A549 (cell line): ENCODE data around the gene JARID2. TPM values are rescaled to one million over a fixed set of nuclear protein-coding genes. Genes with fewer than 3 reads are reported as not detected.

Source experiments
- ATAC-seq, 2 experiments: fragments of 200-7000 bp in 1 of 2; fragments of >200 bp in 1 of 2; cut with Nextera tagmentation in 1 of 2; cut with Tn5 transposase in 1 of 2; 3 replicates each; pipeline versions ENCODE4 v1.8.0 to v1.9.1; 2018 to 2020; ENCODE audit warnings: mild to moderate bottlenecking in 1 of 2, moderate library complexity in 1 of 2
- CTCF ChIA-PET: fragments of 300-600 bp; sonication (Branson Sonifier 250); formaldehyde crosslinking; extraction: SDS; loops from one replicate; lab custom pipeline; 2021; ENCODE audit warnings: antibody characterized with exemption, inconsistent platforms; lab: Yijun Ruan, JAX
- POLR2A ChIA-PET: fragments of 350-600 bp; formaldehyde crosslinking; extraction: SDS; loops from one replicate; lab custom pipeline; 2021; ENCODE audit warnings: antibody characterized with exemption, inconsistent platforms; lab: Yijun Ruan, JAX
- DNase-seq, 2 experiments: peaks; one replicate each; pipeline versions ENCODE4 v3.0.0 to v3.0.0-alpha.2; 2011 to 2016; ENCODE audit warnings: low read depth in 1 of 2, low spot score in 1 of 2
- FAIRE-seq: peaks from 2 replicates; lab custom pipeline; 2011; peaks lifted over from hg19 to GRCh38; lab: Jason Lieb, UNC
- H3K27ac ChIP-seq, 2 experiments: fragments of >200 bp; sonication (Bioruptor Twin); formaldehyde crosslinking; 3 replicates each; pipeline ENCODE4 v1.5.1; 2016 to 2017
- H3K4me1 ChIP-seq: fragments of >200 bp; sonication (Bioruptor Twin); formaldehyde crosslinking; 3 replicates; pipeline ENCODE4 v1.6.1; 2016
- H3K4me2 ChIP-seq: fragments of >200 bp; sonication (Bioruptor Twin); formaldehyde crosslinking; 3 replicates; pipeline ENCODE4 v1.6.1; 2016
- H3K4me3 ChIP-seq: fragments of >200 bp; sonication (Bioruptor Twin); formaldehyde crosslinking; 3 replicates; pipeline ENCODE4 v1.5.1; 2016
- H3K9me3 ChIP-seq: fragments of >200 bp; sonication (Bioruptor Twin); formaldehyde crosslinking; 3 replicates; pipeline ENCODE4 v1.6.1; 2016
- CHD2 ChIP-seq: fragments of 150-350 bp; IDR thresholded peaks from 2 replicates; pipeline ENCODE4 v1.6.1; 2014; ENCODE audit warnings: low read length; ENCODE audit not compliant: partially characterized antibody
- CHD4 ChIP-seq: fragments of 200-600 bp; sonication (generic); IDR thresholded peaks from 2 replicates; pipeline ENCODE4 v1.6.1; 2016; ENCODE audit warnings: antibody characterized with exemption, mild to moderate bottlenecking, borderline replicate concordance
- EHF ChIP-seq: fragments of 250-450 bp; sonication (Bioruptor Pico); IDR thresholded peaks from 2 replicates; pipeline ENCODE4 v1.5.0; 2020; ENCODE audit warnings: mild to moderate bottlenecking
- FOSB ChIP-seq: fragments of 250-450 bp; sonication (Bioruptor Pico); IDR thresholded peaks from 2 replicates; pipeline ENCODE4 v1.5.0; 2020; ENCODE audit warnings: mild to moderate bottlenecking, moderate library complexity
- GATA3 ChIP-seq: IDR thresholded peaks from 2 replicates; pipeline ENCODE4 v1.6.1; 2012; ENCODE audit warnings: borderline replicate concordance
- HOXB13 ChIP-seq: fragments of 250-450 bp; sonication (Bioruptor Pico); IDR thresholded peaks from 2 replicates; pipeline ENCODE4 v1.5.0; 2020; ENCODE audit warnings: low read depth, mild to moderate bottlenecking, moderate library complexity
- JUN ChIP-seq, 2 experiments: fragments of >200 bp; sonication (Bioruptor Twin); formaldehyde crosslinking; IDR thresholded peaks; 2 replicates in 1 of 2; 3 replicates in 1 of 2; pipeline ENCODE4 v1.6.1; 2016 to 2017
- JUNB ChIP-seq: fragments of >200 bp; sonication (Bioruptor Twin); formaldehyde crosslinking; IDR thresholded peaks from 2 replicates; pipeline ENCODE4 v1.6.1; 2016
- KDM5A ChIP-seq: fragments of 200-600 bp; sonication (generic); IDR thresholded peaks from 2 replicates; pipeline ENCODE4 v1.6.1; 2016; ENCODE audit warnings: antibody characterized with exemption, mild to moderate bottlenecking
- MAZ ChIP-seq: fragments of 150-350 bp; IDR thresholded peaks from 2 replicates; pipeline ENCODE4 v1.6.1; 2014; ENCODE audit warnings: antibody characterized with exemption, low read depth, low read length, borderline replicate concordance
- NFE2L2 ChIP-seq: fragments of 150-350 bp; conservative IDR thresholded peaks from 2 replicates; pipeline ENCODE4 v1.6.1; 2014; ENCODE audit warnings: low read length
- NR3C1 ChIP-seq: fragments of >200 bp; sonication (Bioruptor Twin); formaldehyde crosslinking; IDR thresholded peaks from 3 replicates; pipeline ENCODE4 v1.6.1; 2017
- RAD21 ChIP-seq, 2 experiments: fragments of >200 bp in 1 of 2; sonication (Bioruptor Twin) in 1 of 2; formaldehyde crosslinking in 1 of 2; IDR thresholded peaks in 1 of 2; conservative IDR thresholded peaks in 1 of 2; 2 replicates in 1 of 2; 3 replicates in 1 of 2; pipeline ENCODE4 v1.6.1; 2012 to 2018; ENCODE audit warnings: inconsistent platforms in 1 of 2
- RARB ChIP-seq: fragments of 250-450 bp; sonication (Bioruptor Pico); IDR thresholded peaks from 2 replicates; pipeline ENCODE4 v1.8.0; 2021; ENCODE audit warnings: mild to moderate bottlenecking, moderate library complexity
- RNF2 ChIP-seq: fragments of 200-600 bp; sonication (generic); IDR thresholded peaks from 2 replicates; pipeline ENCODE4 v1.6.1; 2016; ENCODE audit warnings: low read depth, mild to moderate bottlenecking, antibody characterized with exemption, moderate library complexity, borderline replicate concordance
- ZSCAN20 ChIP-seq: fragments of 250-450 bp; sonication (Bioruptor Pico); IDR thresholded peaks from 2 replicates; pipeline ENCODE4 v1.8.0; 2022; ENCODE audit warnings: mild to moderate bottlenecking, moderate library complexity
- WGBS: methylation state at CpG from one replicate; pipeline ENCODE4 v1.1.6; 2017; ENCODE audit errors: missing lambda C conversion rate; 5-methylcytosine and 5-hydroxymethylcytosine counted together
- polyA plus RNA-seq, 4 experiments: library from polyadenylated mRNA; depleted of rRNA in 3 of 4; stranded (reverse); fragments of >200 nt; fragmentation: RNase III in 1 of 4; extraction: RNeasy Plus Mini Kit Qiagen cat#74134 plus additional on column Dnase treatment in 1 of 4; gene quantifications; 2 replicates in 3 of 4; 3 replicates in 1 of 4; pipeline ENCODE4 v1.2.3, GENCODE V29; 2011 to 2017
- TF ChIP-seq, protein P1 (sequence below): fragments of 200-600 bp; sonication (generic); IDR thresholded peaks from 2 replicates; pipeline ENCODE4 v1.6.1; 2016; ENCODE audit warnings: antibody characterized with exemption, mild to moderate bottlenecking, moderate library complexity
- TF ChIP-seq, protein P2 (sequence below): fragments of 250-450 bp; sonication (Bioruptor Pico); IDR thresholded peaks from 2 replicates; pipeline ENCODE4 v1.5.0; 2020; ENCODE audit warnings: low read depth, mild to moderate bottlenecking, moderate library complexity
- TF ChIP-seq, protein P3 (sequence below): IDR thresholded peaks from 2 replicates; pipeline ENCODE4 v1.6.1; 2012; ENCODE audit warnings: low read depth, borderline replicate concordance
- TF ChIP-seq, protein P4 (sequence below): fragments of 250-450 bp; sonication (Bioruptor Pico); IDR thresholded peaks from 2 replicates; pipeline ENCODE4 v1.5.0; 2021; ENCODE audit warnings: mild to moderate bottlenecking, moderate library complexity, borderline replicate concordance
- TF ChIP-seq, protein P5 (sequence below): IDR thresholded peaks from 2 replicates; pipeline ENCODE4 v1.6.1; 2012

Gene JARID2
- polyA plus RNA-seq, 2 of the 4 experiments (the other 2 are of a cell fraction) = 7.8 to 8.3 TPM

DNA sequence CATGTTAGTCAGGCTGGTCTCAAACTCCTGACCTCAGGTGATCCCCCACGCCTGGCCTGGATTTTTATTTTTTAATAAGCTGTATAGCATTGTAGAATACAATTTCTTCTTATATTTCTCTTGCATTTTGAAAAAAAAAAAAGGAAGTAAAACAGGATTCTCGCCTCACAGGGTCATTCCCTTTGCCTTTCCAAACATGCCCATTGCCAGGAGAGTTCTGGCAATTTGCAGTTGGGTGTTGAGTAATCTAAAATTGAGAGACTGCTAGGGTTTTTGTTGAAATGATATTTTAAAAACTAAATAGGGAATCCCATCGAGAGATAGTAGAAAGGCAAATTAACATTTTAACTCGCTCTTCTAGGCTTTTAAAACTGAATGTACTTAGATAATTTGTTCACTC, 196.1 kb downstream of the JARID2 start (continued):
- TF ChIP-seq, protein P1, sequence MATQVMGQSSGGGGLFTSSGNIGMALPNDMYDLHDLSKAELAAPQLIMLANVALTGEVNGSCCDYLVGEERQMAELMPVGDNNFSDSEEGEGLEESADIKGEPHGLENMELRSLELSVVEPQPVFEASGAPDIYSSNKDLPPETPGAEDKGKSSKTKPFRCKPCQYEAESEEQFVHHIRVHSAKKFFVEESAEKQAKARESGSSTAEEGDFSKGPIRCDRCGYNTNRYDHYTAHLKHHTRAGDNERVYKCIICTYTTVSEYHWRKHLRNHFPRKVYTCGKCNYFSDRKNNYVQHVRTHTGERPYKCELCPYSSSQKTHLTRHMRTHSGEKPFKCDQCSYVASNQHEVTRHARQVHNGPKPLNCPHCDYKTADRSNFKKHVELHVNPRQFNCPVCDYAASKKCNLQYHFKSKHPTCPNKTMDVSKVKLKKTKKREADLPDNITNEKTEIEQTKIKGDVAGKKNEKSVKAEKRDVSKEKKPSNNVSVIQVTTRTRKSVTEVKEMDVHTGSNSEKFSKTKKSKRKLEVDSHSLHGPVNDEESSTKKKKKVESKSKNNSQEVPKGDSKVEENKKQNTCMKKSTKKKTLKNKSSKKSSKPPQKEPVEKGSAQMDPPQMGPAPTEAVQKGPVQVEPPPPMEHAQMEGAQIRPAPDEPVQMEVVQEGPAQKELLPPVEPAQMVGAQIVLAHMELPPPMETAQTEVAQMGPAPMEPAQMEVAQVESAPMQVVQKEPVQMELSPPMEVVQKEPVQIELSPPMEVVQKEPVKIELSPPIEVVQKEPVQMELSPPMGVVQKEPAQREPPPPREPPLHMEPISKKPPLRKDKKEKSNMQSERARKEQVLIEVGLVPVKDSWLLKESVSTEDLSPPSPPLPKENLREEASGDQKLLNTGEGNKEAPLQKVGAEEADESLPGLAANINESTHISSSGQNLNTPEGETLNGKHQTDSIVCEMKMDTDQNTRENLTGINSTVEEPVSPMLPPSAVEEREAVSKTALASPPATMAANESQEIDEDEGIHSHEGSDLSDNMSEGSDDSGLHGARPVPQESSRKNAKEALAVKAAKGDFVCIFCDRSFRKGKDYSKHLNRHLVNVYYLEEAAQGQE = no peak
- TF ChIP-seq, protein P2, sequence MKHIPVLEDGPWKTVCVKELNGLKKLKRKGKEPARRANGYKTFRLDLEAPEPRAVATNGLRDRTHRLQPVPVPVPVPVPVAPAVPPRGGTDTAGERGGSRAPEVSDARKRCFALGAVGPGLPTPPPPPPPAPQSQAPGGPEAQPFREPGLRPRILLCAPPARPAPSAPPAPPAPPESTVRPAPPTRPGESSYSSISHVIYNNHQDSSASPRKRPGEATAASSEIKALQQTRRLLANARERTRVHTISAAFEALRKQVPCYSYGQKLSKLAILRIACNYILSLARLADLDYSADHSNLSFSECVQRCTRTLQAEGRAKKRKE (CRISPR knock-in tag) = no peak
- TF ChIP-seq, protein P3, sequence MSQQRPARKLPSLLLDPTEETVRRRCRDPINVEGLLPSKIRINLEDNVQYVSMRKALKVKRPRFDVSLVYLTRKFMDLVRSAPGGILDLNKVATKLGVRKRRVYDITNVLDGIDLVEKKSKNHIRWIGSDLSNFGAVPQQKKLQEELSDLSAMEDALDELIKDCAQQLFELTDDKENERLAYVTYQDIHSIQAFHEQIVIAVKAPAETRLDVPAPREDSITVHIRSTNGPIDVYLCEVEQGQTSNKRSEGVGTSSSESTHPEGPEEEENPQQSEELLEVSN = no peak
- TF ChIP-seq FOSB (CRISPR knock-in tag) (no peak), CHD4 (no peak), RNF2 (no peak), ZSCAN20 (no peak)

DNA sequence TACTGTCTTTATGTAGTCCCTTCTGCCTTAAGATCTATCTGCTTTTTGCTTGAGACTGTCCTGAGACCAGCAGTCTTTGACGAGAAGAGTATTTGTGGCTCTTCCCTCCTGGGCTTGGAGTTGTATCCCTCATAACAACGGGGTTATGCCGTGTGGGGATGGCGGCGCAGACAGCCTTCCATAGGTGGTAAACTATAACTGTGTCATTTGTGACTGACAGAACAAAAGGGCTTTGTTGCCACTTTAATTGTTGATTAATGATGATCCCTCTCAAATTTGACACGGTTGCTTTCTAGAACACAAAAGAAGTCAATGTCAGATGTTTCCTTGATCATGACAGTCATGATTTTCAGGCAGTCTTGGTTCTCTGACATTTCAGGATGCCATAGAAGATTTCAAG, 196.6 kb downstream of the JARID2 start:
- CTCF ChIA-PET = interaction anchor here (0.8 to 2.0 kb wide), 4 partner anchors 21 to 1236 kb away, joined by 3 to 8 read pairs (median 6); no protein-coding TSS in a partner anchor

More for the DNA sequence above, 196.6 kb downstream of the JARID2 start:
- WGBS = 91% methylated on average over 6 of the region's 6 CpGs
- Histone ChIP-seq H3K4me3 (no peak overlapping the region), H3K27ac (no peak overlapping the region), H3K4me1 (peaks cover 22% of the 10 kb centered on the region; the same call in 2 of the 3 replicates), H3K4me2 (no peak overlapping the region), H3K9me3 (no peaks in the 10 kb centered on the region)
- FAIRE-seq = no peak
- POLR2A ChIA-PET = no interaction called here
- DNase-seq = no peak
- TF ChIP-seq CHD2 = no peak
- no peak for TF ChIP-seq EHF (CRISPR knock-in tag)
- TF ChIP-seq, protein P4, sequence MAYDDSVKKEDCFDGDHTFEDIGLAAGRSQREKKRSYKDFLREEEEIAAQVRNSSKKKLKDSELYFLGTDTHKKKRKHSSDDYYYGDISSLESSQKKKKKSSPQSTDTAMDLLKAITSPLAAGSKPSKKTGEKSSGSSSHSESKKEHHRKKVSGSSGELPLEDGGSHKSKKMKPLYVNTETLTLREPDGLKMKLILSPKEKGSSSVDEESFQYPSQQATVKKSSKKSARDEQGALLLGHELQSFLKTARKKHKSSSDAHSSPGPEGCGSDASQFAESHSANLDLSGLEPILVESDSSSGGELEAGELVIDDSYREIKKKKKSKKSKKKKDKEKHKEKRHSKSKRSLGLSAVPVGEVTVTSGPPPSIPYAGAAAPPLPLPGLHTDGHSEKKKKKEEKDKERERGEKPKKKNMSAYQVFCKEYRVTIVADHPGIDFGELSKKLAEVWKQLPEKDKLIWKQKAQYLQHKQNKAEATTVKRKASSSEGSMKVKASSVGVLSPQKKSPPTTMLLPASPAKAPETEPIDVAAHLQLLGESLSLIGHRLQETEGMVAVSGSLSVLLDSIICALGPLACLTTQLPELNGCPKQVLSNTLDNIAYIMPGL (CRISPR knock-in tag) = no peak
- TF ChIP-seq KDM5A = no peak
- no peak for TF ChIP-seq RAD21 (conservative IDR thresholded peaks at IDR 0.05 in 1 of 2, IDR thresholded peaks at IDR 0.05 in 1 of 2)
- TF ChIP-seq NFE2L2 = no peak
- no peak for TF ChIP-seq RARB (CRISPR knock-in tag)
- no peak for TF ChIP-seq NR3C1
- no peak for TF ChIP-seq JUN (IDR thresholded peaks at IDR 0.05)
- TF ChIP-seq, protein P5, sequence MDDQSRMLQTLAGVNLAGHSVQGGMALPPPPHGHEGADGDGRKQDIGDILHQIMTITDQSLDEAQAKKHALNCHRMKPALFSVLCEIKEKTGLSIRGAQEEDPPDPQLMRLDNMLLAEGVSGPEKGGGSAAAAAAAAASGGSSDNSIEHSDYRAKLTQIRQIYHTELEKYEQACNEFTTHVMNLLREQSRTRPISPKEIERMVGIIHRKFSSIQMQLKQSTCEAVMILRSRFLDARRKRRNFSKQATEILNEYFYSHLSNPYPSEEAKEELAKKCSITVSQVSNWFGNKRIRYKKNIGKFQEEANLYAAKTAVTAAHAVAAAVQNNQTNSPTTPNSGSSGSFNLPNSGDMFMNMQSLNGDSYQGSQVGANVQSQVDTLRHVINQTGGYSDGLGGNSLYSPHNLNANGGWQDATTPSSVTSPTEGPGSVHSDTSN = no peak
- no peak for TF ChIP-seq JUNB
- no peak for TF ChIP-seq GATA3
- TF ChIP-seq HOXB13 = no peak
- TF ChIP-seq MAZ = no peak
- no peak for ATAC-seq
